Cardiac fibroblast (primary cell): Measurements from ENCODE around the gene NEUROG2.
"Not testable (repeated sequence)": the region's sequence is repeated elsewhere in the genome, so short reads cannot be mapped to it uniquely, and the experiment has no call there.

ENCODE experiments used
- DNase-seq, 2 donors: peaks; one replicate each; pipeline versions ENCODE4 v3.0.0 to v3.0.0-alpha.2; 2010; ENCODE audit warnings: low read depth in 2 of 2
- H3K4me3 ChIP-seq, 2 donors: replicated peaks in 1 of 2; 1 replicate in 1 of 2; 2 replicates in 1 of 2; pipeline ENCODE4 v1.5.1; 2011; ENCODE audit warnings: low read depth in 2 of 2, low read length in 2 of 2, mild to moderate bottlenecking in 2 of 2, moderate library complexity in 1 of 2
- CTCF ChIP-seq: IDR thresholded peaks from one replicate; pipeline ENCODE4 v1.5.1; 2011; ENCODE audit warnings: low read depth, mild to moderate bottlenecking, low read length, inconsistent platforms

The NEUROG2 gene

GRCh38 chr4:112557676-112558411 lies 41.9 kb upstream of the NEUROG2 start:
- TF ChIP-seq CTCF: no peak
- no peak for DNase-seq
- H3K4me3 ChIP-seq: no peak overlapping the region

DNA sequence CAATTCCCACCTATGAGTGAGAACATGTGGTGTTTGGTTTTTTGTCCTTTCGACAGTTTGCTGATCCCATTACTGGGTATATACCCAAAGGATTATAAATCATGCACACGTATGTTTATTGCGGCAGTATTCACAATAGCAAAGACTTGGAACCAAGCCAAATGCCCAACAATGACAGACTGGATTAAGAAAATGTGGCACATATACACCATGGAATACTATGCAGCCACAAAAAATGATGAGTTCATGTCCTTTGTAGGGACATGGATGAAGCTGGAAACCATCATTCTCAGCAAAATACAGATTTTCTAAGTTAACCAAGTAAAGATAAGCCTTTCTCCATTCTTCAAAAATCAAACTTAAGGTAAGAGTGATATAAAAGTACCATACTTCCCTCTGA lies 38.3 kb upstream of the NEUROG2 start:
- H3K4me3 ChIP-seq, DNase-seq: not testable (repeated sequence)

- no peak for TF ChIP-seq CTCF
- H3K4me3 ChIP-seq: no peak overlapping the region
- peak; percentile 26 to 52 for DNase-seq
Observed at GRCh38 chr4:112552668-112553067, 36.7 kb upstream of the NEUROG2 start.

GRCh38 chr4:112550728-112551127 lies 34.7 kb upstream of the NEUROG2 start:
- no peak for TF ChIP-seq CTCF
- peak; percentile 24 to 65 for DNase-seq
- H3K4me3 ChIP-seq: no peak overlapping the region

- no peak for DNase-seq
- no peak for TF ChIP-seq CTCF
- H3K4me3 ChIP-seq: no peak overlapping the region
Observed at GRCh38 chr4:112546476-112546875, 30.5 kb upstream of the NEUROG2 start.

GRCh38 chr4:112545346-112545745 lies 29.4 kb upstream of the NEUROG2 start:
- DNase-seq: no peak
- no peak for TF ChIP-seq CTCF

DNA sequence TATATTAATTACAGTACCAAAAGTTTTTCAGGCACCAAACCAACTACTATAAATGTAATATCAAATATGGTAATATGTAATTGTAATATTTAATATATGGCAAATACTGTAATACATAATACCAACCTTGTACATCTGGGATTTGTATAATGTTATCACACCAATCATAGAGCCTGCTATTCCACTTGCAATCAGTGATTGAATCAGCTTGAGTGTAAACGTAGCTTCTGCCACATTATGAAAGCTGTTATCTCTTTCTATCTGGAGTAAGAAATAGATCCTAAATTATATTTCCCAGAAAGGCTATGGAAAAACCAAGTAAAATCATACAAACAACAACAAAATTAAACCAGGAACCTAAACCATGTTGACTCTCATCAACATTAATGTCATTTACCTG lies 24.7 kb upstream of the NEUROG2 start:
- no peak overlapping the region for H3K4me3 ChIP-seq
- no peak for DNase-seq
- no peak for TF ChIP-seq CTCF

More at GRCh38 chr4:112545346-112545745, 29.4 kb upstream of the NEUROG2 start:
- H3K4me3 ChIP-seq: no peak overlapping the region
